HG02885 (cell line): Measurements from ENCODE around the gene UBASH3B.

Source experiments
- ATAC-seq: cut with Tn5 transposase; IDR thresholded peaks from one replicate; pipeline ENCODE4 v1.9.1; 2021; ENCODE audit warnings: mild to moderate bottlenecking; ENCODE audit not compliant: unreplicated experiment, poor library complexity

Gene UBASH3B

GRCh38 chr11:122747351-122747781 lies 91.8 kb downstream of the UBASH3B start:
- no peak for ATAC-seq

- ATAC-seq = peak; percentile 84
Observed at GRCh38 chr11:122749005-122749687, 93.6 kb downstream of the UBASH3B start.

- no peak for ATAC-seq
Observed at GRCh38 chr11:122750049-122750448, 94.5 kb downstream of the UBASH3B start.

GRCh38 chr11:122751292-122752070 lies 96.0 kb downstream of the UBASH3B start:
- ATAC-seq = no peak

GRCh38 chr11:122754028-122754427 lies 98.5 kb downstream of the UBASH3B start:
- ATAC-seq = no peak

GRCh38 chr11:122754553-122755322 lies 99.2 kb downstream of the UBASH3B start:
- peak; percentile 66 for ATAC-seq

GRCh38 chr11:122755409-122755808 lies 99.9 kb downstream of the UBASH3B start:
- no peak for ATAC-seq

- ATAC-seq = no peak
Observed at GRCh38 chr11:122755941-122756340, 100.4 kb downstream of the UBASH3B start.

- peak; percentile 74 for ATAC-seq
Observed at GRCh38 chr11:122756417-122756816, 100.9 kb downstream of the UBASH3B start.

GRCh38 chr11:122757201-122757600 lies 101.7 kb downstream of the UBASH3B start:
- no peak for ATAC-seq

- ATAC-seq = no peak
Observed at GRCh38 chr11:122758339-122758738, 102.8 kb downstream of the UBASH3B start.

- ATAC-seq = no peak
Observed at GRCh38 chr11:122758974-122759373, 103.5 kb downstream of the UBASH3B start.

- no peak for ATAC-seq
Observed at GRCh38 chr11:122763108-122763507, 107.6 kb downstream of the UBASH3B start.

GRCh38 chr11:122764371-122765090 lies 109.0 kb downstream of the UBASH3B start:
- ATAC-seq = no peak

- no peak for ATAC-seq
Observed at GRCh38 chr11:122765487-122766131, 110.1 kb downstream of the UBASH3B start.

- ATAC-seq = no peak
Observed at GRCh38 chr11:122769126-122769780, 113.7 kb downstream of the UBASH3B start.

- no peak for ATAC-seq
Observed at GRCh38 chr11:122772945-122773344, 117.4 kb downstream of the UBASH3B start.

- ATAC-seq = no peak
Observed at GRCh38 chr11:122773781-122774266, 118.3 kb downstream of the UBASH3B start.

- no peak for ATAC-seq
Observed at GRCh38 chr11:122775675-122776271, 120.3 kb downstream of the UBASH3B start.
